ENCODE results near the gene CTNNBL1.

Gene CTNNBL1

DNA sequence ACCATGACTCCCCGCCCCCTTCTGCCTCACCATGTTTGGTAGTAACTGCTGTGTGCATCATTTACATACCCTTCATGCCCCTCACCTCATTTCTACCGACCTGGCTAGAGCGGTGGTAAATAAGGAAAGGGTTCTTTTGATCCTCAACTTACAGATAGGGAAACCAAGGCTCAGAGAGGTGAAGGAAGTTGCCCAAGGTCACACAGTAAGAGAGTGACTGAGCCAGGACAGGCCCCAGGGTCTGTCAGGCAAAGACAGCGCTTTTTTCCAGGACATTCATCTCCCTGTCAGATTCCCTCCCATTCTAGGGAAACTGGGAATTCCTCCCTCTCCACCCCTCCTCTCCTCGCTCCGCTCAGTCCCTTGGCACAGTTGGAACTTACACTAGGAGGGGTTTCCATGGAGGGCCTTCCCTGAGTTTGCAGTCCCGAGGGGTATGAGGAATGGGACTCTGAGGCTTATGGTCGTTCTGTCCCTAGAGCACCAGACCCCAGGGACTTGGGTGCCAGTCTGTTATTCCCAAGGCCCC, 211.1 kb downstream of the CTNNBL1 start:
- Histone ChIP-seq H3K9me3 (ENCODE audit: severe bottlenecking) (no peaks in the 10 kb centered on the region), H3K4me3 (ENCODE audit: low read depth, low read length) (no peak overlapping the region), H3K27ac (no peak overlapping the region), H3K27me3 (ENCODE audit: insufficient read depth, low read depth, severe bottlenecking) (no peaks in the 10 kb centered on the region), H3K36me3 (no peaks in the 10 kb centered on the region)
- DNase-seq = no peak
- TF ChIP-seq, protein P1, sequence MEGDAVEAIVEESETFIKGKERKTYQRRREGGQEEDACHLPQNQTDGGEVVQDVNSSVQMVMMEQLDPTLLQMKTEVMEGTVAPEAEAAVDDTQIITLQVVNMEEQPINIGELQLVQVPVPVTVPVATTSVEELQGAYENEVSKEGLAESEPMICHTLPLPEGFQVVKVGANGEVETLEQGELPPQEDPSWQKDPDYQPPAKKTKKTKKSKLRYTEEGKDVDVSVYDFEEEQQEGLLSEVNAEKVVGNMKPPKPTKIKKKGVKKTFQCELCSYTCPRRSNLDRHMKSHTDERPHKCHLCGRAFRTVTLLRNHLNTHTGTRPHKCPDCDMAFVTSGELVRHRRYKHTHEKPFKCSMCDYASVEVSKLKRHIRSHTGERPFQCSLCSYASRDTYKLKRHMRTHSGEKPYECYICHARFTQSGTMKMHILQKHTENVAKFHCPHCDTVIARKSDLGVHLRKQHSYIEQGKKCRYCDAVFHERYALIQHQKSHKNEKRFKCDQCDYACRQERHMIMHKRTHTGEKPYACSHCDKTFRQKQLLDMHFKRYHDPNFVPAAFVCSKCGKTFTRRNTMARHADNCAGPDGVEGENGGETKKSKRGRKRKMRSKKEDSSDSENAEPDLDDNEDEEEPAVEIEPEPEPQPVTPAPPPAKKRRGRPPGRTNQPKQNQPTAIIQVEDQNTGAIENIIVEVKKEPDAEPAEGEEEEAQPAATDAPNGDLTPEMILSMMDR (IDR thresholded peaks at IDR 0.05; ENCODE audit: low read depth, low read length) = no peak

DNA sequence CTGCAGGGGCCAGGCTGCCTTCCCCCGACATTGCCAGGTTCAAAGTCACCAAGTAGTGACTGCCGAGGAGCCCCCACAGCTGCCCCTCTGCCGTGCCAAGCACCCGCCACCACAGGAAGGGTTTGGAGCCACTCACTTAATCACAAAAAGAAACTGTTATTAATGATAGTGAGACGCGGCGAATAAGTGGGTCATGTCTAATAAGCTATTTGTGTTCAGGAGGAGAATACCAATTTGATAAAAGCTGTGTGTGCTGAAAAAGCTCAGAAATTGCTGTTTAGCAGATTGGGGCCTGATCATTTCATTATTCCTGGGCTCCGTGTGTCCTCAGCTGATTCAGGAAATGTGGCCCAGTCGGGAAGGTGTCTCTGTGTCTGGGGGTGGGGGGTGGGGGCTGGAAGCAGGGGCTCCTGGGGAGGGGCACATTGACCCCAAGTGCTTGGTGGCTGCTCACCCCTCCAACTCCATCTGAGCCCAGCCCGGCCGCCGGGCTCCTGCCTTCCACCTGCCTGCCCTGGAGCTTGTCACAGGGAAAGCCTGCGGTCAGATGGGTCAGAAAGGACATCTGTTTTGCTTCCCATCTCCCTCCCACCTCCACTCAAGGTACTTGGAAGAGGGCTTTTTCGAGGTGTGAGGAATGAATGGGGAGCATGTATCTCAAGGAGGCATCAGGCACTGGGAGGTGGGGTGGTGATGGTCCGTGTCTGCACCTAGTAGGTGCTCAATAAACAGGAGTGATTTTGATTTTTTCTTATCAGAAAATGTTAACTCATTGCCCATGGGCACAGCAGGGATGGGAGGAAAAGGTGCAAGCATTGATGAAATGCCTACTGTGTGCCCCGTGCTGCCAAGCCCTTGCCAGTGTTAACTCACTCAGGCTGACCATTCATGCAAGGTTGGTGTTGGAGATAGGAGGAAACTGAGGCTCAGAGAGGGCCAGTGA, 212.1 kb downstream of the CTNNBL1 start:
- TF ChIP-seq, protein P1 (IDR thresholded peaks at IDR 0.05; ENCODE audit: low read depth, low read length) = no peak
- DNase-seq = no peak
- H3K27me3 ChIP-seq (ENCODE audit: insufficient read depth, low read depth, severe bottlenecking) = no peaks in the 10 kb centered on the region
- H3K36me3 ChIP-seq = no peaks in the 10 kb centered on the region
- H3K4me3 ChIP-seq (ENCODE audit: low read depth, low read length) = no peak overlapping the region
- no peak overlapping the region for H3K27ac ChIP-seq
- H3K9me3 ChIP-seq (ENCODE audit: severe bottlenecking) = no peaks in the 10 kb centered on the region

DNA sequence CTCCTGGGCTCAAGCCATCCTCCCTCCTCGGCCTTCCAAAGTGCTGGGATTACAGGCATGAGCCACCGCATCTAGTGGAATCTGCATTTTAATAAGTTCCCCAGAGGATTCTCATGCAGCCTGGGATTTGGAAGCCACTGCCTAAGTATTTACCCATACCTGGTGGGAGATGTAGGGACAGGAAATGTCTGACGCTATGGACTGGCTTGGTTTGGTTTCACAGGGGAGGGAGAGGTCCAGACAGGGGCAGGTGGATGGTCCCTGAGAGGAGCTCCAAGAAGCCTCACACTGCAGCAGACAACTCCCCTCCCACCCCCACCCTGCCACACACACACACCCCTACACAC, 213.5 kb downstream of the CTNNBL1 start:
- Histone ChIP-seq H3K4me3 (ENCODE audit: low read depth, low read length) (no peak overlapping the region), H3K27ac (no peak overlapping the region), H3K27me3 (ENCODE audit: insufficient read depth, low read depth, severe bottlenecking) (no peaks in the 10 kb centered on the region), H3K36me3 (no peaks in the 10 kb centered on the region), H3K9me3 (ENCODE audit: severe bottlenecking) (no peaks in the 10 kb centered on the region)
- TF ChIP-seq, protein P1 (IDR thresholded peaks at IDR 0.05; ENCODE audit: low read depth, low read length) = no peak
- no peak for DNase-seq

DNA sequence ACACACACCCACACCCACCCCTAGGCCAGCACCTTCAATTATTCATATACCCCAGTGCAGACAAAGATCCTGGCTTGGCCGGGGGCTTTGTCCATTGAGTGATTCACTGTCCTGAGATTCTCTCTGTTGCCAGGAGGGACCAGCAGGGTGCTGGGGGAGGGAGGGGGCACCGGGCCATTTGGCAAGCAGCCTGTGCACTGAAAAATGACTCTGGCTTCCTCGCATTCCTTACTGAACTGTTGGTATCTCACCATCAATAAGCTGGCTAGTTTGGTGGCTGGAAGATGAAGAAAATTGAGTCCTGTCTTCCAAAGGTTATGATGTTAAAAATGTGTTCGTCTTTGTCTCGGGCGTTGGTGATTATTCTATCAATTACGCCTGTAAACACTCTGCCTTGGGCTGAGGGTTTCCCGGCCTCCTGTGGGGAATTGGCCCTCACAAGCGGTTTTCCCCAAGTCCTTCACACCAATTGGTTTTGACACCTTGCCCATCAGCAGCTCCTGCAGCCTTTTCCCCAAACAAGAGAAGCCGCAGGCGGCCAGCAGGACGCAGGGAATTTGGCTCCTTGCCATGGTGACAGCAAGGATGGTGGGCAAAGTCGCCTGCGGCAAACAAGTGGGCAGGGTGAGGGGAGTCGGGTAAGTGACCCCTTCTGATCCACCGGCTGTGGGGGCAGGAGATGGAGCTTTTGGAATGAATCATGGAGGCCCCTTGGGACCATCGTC, 214.0 kb downstream of the CTNNBL1 start:
- DNase-seq = peak; percentile 70
- no peak overlapping the region for H3K27ac ChIP-seq

GRCh38 chr20:37911261-37911660, 217.4 kb downstream of the CTNNBL1 start:
- no peak for DNase-seq
- H3K27me3 ChIP-seq (ENCODE audit: insufficient read depth, low read depth, severe bottlenecking) = no peaks in the 10 kb centered on the region
- H3K36me3 ChIP-seq = no peaks in the 10 kb centered on the region
- H3K9me3 ChIP-seq (ENCODE audit: severe bottlenecking) = no peaks in the 10 kb centered on the region
- TF ChIP-seq, protein P1 (IDR thresholded peaks at IDR 0.05; ENCODE audit: low read depth, low read length) = no peak
- H3K27ac ChIP-seq = no peak overlapping the region
- H3K4me3 ChIP-seq (ENCODE audit: low read depth, low read length) = no peak overlapping the region

More for the DNA sequence above, 214.0 kb downstream of the CTNNBL1 start:
- Histone ChIP-seq H3K36me3 (no peaks in the 10 kb centered on the region), H3K9me3 (ENCODE audit: severe bottlenecking) (no peaks in the 10 kb centered on the region), H3K4me3 (ENCODE audit: low read depth, low read length) (no peak overlapping the region), H3K27me3 (ENCODE audit: insufficient read depth, low read depth, severe bottlenecking) (no peaks in the 10 kb centered on the region)
- TF ChIP-seq, protein P1 (IDR thresholded peaks at IDR 0.05; ENCODE audit: low read depth, low read length) = no peak

Measured in WERI-Rb-1 (cell line).